H1 (cell line): Measurements from ENCODE around the gene ABHD2. TPM values are rescaled to one million over a fixed set of nuclear protein-coding genes. Genes with fewer than 3 reads are reported as not detected.
A peak's percentile ranks its signal among the peaks of the same experiment; 100 is the strongest.

Source experiments
- CTCF ChIA-PET: fragments of 300-600 bp; sonication (Branson Sonifier 250); formaldehyde crosslinking; loops from one replicate; lab custom pipeline; 2021; ENCODE audit not compliant: partially characterized antibody; lab: Charles Lee
- POLR2A ChIA-PET: fragments of 300-600 bp; sonication (Branson Sonifier 250); formaldehyde crosslinking; loops from one replicate; lab custom pipeline; 2021; ENCODE audit warnings: inconsistent platforms; ENCODE audit not compliant: partially characterized antibody; lab: Charles Lee
- DNase-seq, 2 experiments: peaks; one replicate each; pipeline versions ENCODE4 v3.0.0 to v3.0.0-alpha.2; 2010 to 2022; ENCODE audit warnings: low spot score in 2 of 2, low read depth in 1 of 2, mixed read lengths in 1 of 2
- FAIRE-seq: peaks from 2 replicates; lab custom pipeline; 2011; peaks lifted over from hg19 to GRCh38; lab: Jason Lieb, UNC
- H2AFZ ChIP-seq: 2 replicates; pipeline ENCODE4 v1.8.1; 2012; ENCODE audit warnings: low read length, inconsistent platforms
- H2AK5ac ChIP-seq: 2 replicates; pipeline ENCODE4 v1.6.1; 2013; ENCODE audit warnings: low read depth, low read length
- H2BK120ac ChIP-seq: replicated peaks from 2 replicates; pipeline ENCODE3; 2013; ENCODE audit warnings: low read depth, low read length, inconsistent platforms
- H2BK12ac ChIP-seq: 2 replicates; pipeline ENCODE4 v1.6.1; 2013; ENCODE audit warnings: low read depth, low read length
- H2BK15ac ChIP-seq: 2 replicates; pipeline ENCODE4 v1.6.1; 2013; ENCODE audit warnings: low read length
- H2BK20ac ChIP-seq: 2 replicates; pipeline ENCODE4 v1.6.1; 2013; ENCODE audit warnings: low read length
- H2BK5ac ChIP-seq: 2 replicates; pipeline ENCODE4 v1.6.1; 2013; ENCODE audit warnings: low read depth, low read length
- H3K14ac ChIP-seq: 2 replicates; pipeline ENCODE4 v1.6.1; 2013; ENCODE audit warnings: inconsistent platforms; ENCODE audit not compliant: insufficient read length
- H3K18ac ChIP-seq: 2 replicates; pipeline ENCODE4 v1.6.1; 2013; ENCODE audit warnings: low read length; ENCODE audit errors: extremely low read depth
- H3K23ac ChIP-seq: 2 replicates; pipeline ENCODE4 v1.6.1; 2013; ENCODE audit warnings: inconsistent platforms; ENCODE audit not compliant: insufficient read length
- H3K23me2 ChIP-seq: 2 replicates; pipeline ENCODE4 v1.6.1; 2013; ENCODE audit warnings: low read depth, low read length
- H3K27ac ChIP-seq: 2 replicates; pipeline ENCODE4 v1.6.1; 2011; ENCODE audit warnings: low read depth, low read length, inconsistent platforms
- H3K27me3 ChIP-seq, 4 experiments: replicated peaks in 1 of 4; 1 replicate in 1 of 4; 2 replicates in 3 of 4; pipeline versions ENCODE4 v1.6.1 to v1.8.1; 2011 to 2013; ENCODE audit warnings: low read length in 3 of 4, mild to moderate bottlenecking in 3 of 4, inconsistent platforms in 2 of 4, mixed read lengths in 2 of 4, moderate library complexity in 1 of 4; ENCODE audit not compliant: control insufficient read depth in 3 of 4, insufficient read depth in 3 of 4; ENCODE audit errors: extremely low read depth in 1 of 4
- H3K36me3 ChIP-seq, 4 experiments: 2 replicates each; pipeline versions ENCODE4 v1.6.1 to v1.8.1; 2011 to 2013; ENCODE audit warnings: mild to moderate bottlenecking in 4 of 4, low read length in 3 of 4, moderate library complexity in 2 of 4, control low read depth in 1 of 4, inconsistent platforms in 1 of 4; ENCODE audit not compliant: insufficient read depth in 4 of 4, control insufficient read depth in 2 of 4
- H3K4ac ChIP-seq: replicated peaks from 2 replicates; pipeline ENCODE3; 2013; ENCODE audit warnings: low read length, low read depth, mixed read lengths, inconsistent platforms; ENCODE audit not compliant: insufficient read length
- H3K4me1 ChIP-seq, 4 experiments: replicated peaks in 1 of 4; 1 replicate in 1 of 4; 2 replicates in 3 of 4; pipeline versions ENCODE4 v1.6.1 to v1.8.1; 2011 to 2013; ENCODE audit warnings: low read length in 3 of 4, inconsistent platforms in 2 of 4, mixed read lengths in 1 of 4; ENCODE audit not compliant: insufficient read depth in 4 of 4, control insufficient read depth in 3 of 4
- H3K4me2 ChIP-seq, 2 experiments: 2 replicates each; pipeline versions ENCODE4 v1.6.1 to v1.8.1; 2011 to 2013; ENCODE audit warnings: low read depth in 2 of 2, low read length in 2 of 2, control low read depth in 1 of 2, inconsistent platforms in 1 of 2, mild to moderate bottlenecking in 1 of 2; ENCODE audit not compliant: insufficient read depth in 1 of 2
- H3K4me3 ChIP-seq, 4 experiments: fragments of 200-600, 300-600 bp in 1 of 4; sonication (generic), shearing (Covaris generic), sonication (Bioruptor Twin) in 1 of 4; 2 replicates each; pipeline versions ENCODE4 v1.5.1 to v1.8.1; 2011 to 2016; ENCODE audit warnings: low read length in 4 of 4, low read depth in 3 of 4, control low read depth in 2 of 4, inconsistent platforms in 2 of 4, mild to moderate bottlenecking in 2 of 4, mixed read lengths in 1 of 4, moderate library complexity in 1 of 4; ENCODE audit not compliant: insufficient read depth in 2 of 4; ENCODE audit errors: extremely low read depth in 1 of 4
- H3K56ac ChIP-seq: replicated peaks from 2 replicates; pipeline ENCODE3; 2013; ENCODE audit warnings: low read depth, mild to moderate bottlenecking, mixed read lengths, low read length, inconsistent platforms; ENCODE audit not compliant: insufficient read length
- H3K79me1 ChIP-seq: 2 replicates; pipeline ENCODE4 v1.6.1; 2013; ENCODE audit warnings: low read depth, low read length, control low read depth
- H3K79me2 ChIP-seq, 2 experiments: 2 replicates each; pipeline versions ENCODE4 v1.6.1 to v1.8.1; 2012 to 2013; ENCODE audit warnings: low read length in 2 of 2, mild to moderate bottlenecking in 2 of 2, inconsistent platforms in 1 of 2; ENCODE audit not compliant: insufficient read depth in 2 of 2, control insufficient read depth in 1 of 2
- H3K9ac ChIP-seq, 4 experiments: replicated peaks in 1 of 4; 1 replicate in 1 of 4; 2 replicates in 3 of 4; pipeline versions ENCODE4 v1.6.1 to v1.8.1; 2011 to 2013; ENCODE audit warnings: low read depth in 3 of 4, low read length in 3 of 4, control low read depth in 2 of 4, mild to moderate bottlenecking in 2 of 4, moderate library complexity in 2 of 4, inconsistent platforms in 1 of 4; ENCODE audit errors: extremely low read depth in 1 of 4
- H3K9me3 ChIP-seq, 2 experiments: 2 replicates each; pipeline versions ENCODE4 v1.6.1 to v1.8.1; 2012 to 2013; ENCODE audit warnings: mild to moderate bottlenecking in 2 of 2, moderate library complexity in 2 of 2, control low read depth in 1 of 2, inconsistent platforms in 1 of 2, low read depth in 1 of 2, low read length in 1 of 2, mixed read lengths in 1 of 2; ENCODE audit not compliant: insufficient read depth in 2 of 2
- H4K20me1 ChIP-seq, 2 experiments: replicated peaks in 1 of 2; 2 replicates each; pipeline versions ENCODE3 to v1.8.1; 2011 to 2013; ENCODE audit warnings: inconsistent platforms in 2 of 2, low read length in 2 of 2, mild to moderate bottlenecking in 1 of 2; ENCODE audit not compliant: insufficient read depth in 2 of 2, control insufficient read depth in 1 of 2
- H4K5ac ChIP-seq: 2 replicates; pipeline ENCODE4 v1.6.1; 2013; ENCODE audit warnings: low read length, low read depth, mixed read lengths, inconsistent platforms; ENCODE audit not compliant: insufficient read length
- H4K8ac ChIP-seq: 2 replicates; pipeline ENCODE4 v1.8.0; 2013; ENCODE audit warnings: mild to moderate bottlenecking, moderate library complexity, low read length, inconsistent platforms; ENCODE audit not compliant: insufficient read depth; ENCODE audit errors: extremely low read depth
- H4K91ac ChIP-seq: replicated peaks from 2 replicates; pipeline ENCODE3; 2013; ENCODE audit warnings: low read length, mixed read lengths, inconsistent platforms; ENCODE audit not compliant: insufficient read length
- ASH2L ChIP-seq: fragments of 200-600, 300-600 bp; sonication (generic); IDR thresholded peaks from one replicate; pipeline ENCODE4 v1.7.1; 2017; ENCODE audit warnings: low read length
- CBX8 ChIP-seq: fragments of 300-800, 300-1000 bp; sonication (generic); IDR thresholded peaks from 2 replicates; pipeline ENCODE4 v1.7.1; 2016; ENCODE audit warnings: low read depth, low read length, borderline replicate concordance
- CEBPB ChIP-seq: IDR thresholded peaks from 2 replicates; pipeline ENCODE4 v1.6.1; 2012; ENCODE audit warnings: low read depth, low read length
- CTBP2 ChIP-seq: IDR thresholded peaks from 2 replicates; pipeline ENCODE4 v1.7.0; 2011; ENCODE audit warnings: borderline replicate concordance, mild to moderate bottlenecking, moderate library complexity, mixed read lengths, low read length; ENCODE audit not compliant: insufficient read depth, insufficient read length
- E2F6 ChIP-seq: IDR thresholded peaks from 2 replicates; pipeline ENCODE4 v1.6.1; 2012; ENCODE audit warnings: inconsistent platforms
- EGR1 ChIP-seq: IDR thresholded peaks from 2 replicates; pipeline ENCODE4 v1.6.1; 2011; ENCODE audit warnings: low read depth, low read length, borderline replicate concordance
- NRF1 ChIP-seq: IDR thresholded peaks from 2 replicates; pipeline ENCODE4 v1.6.1; 2011; ENCODE audit warnings: mild to moderate bottlenecking, low read depth, low read length, improper control_type of control experiment
- SAP30 ChIP-seq: fragments of 300-600 bp; sonication (generic); IDR thresholded peaks from 2 replicates; pipeline ENCODE4 v1.7.1; 2012; ENCODE audit warnings: low read length, moderate library complexity, mild to moderate bottlenecking, inconsistent platforms; ENCODE audit not compliant: insufficient read depth, insufficient replicate concordance
- SIX5 ChIP-seq: IDR thresholded peaks from 2 replicates; pipeline ENCODE4 v1.6.1; 2011; ENCODE audit warnings: mild to moderate bottlenecking, low read depth, low read length
- TCF12 ChIP-seq: IDR thresholded peaks from 2 replicates; pipeline ENCODE4 v1.6.1; 2011; ENCODE audit warnings: low read depth, mild to moderate bottlenecking, low read length
- WGBS, 2 experiments: shearing (Covaris generic) in 1 of 2; methylation state at CpG; one replicate each; pipeline versions ENCODE4 v1.1.6 to v1.1.7; 2013 to 2015; ENCODE audit warnings: low lambda C conversion rate in 2 of 2, mixed read lengths in 2 of 2, inconsistent platforms in 1 of 2, low coverage in 1 of 2, missing lambda C conversion rate in 1 of 2; ENCODE audit not compliant: insufficient replicate concordance in 2 of 2, insufficient coverage in 1 of 2, insufficient read length in 1 of 2; ENCODE audit errors: extremely low coverage in 1 of 2, missing lambda C conversion rate in 1 of 2; 5-methylcytosine and 5-hydroxymethylcytosine counted together
- polyA plus RNA-seq, 7 experiments: library from polyadenylated mRNA; depleted of rRNA in 3 of 7; stranded (reverse) in 5 of 7; unstranded in 2 of 7; fragments of >200 nt in 5 of 7; fragments of 200-250 nt in 2 of 7; gene quantifications; 1 replicate in 5 of 7; 2 replicates in 1 of 7; 4 replicates in 1 of 7; pipeline versions ENCODE4 v1.2.1 to v1.2.3, GENCODE V29; 2011 to 2013; ENCODE audit warnings: missing spikeins in 2 of 7, mixed read lengths in 2 of 7
- total RNA-seq: library from RNA; stranded (reverse); fragmentation: NEBNext Ultra II Directional; extraction: Animal tissue kit (Norgen Biotek cat#: 25700); gene quantifications from 2 replicates; pipeline ENCODE4 v1.2.1, GENCODE V29; 2021

Gene ABHD2
- total and polyA plus RNA-seq, 2 of the 8 experiments (the other 6 are each of a cell fraction or from before 2014, with no cell fraction given) = 9.1 to 23.7 TPM

GRCh38 chr15:89171136-89172072 is 83.1 kb downstream of the ABHD2 start:
- H2AK5ac ChIP-seq = no peak overlapping the region
- no peak overlapping the region for H4K8ac ChIP-seq
- 46% methylated on average over 12 of the region's 12 CpGs; no CpG with 5 or more reads in 1 of the 2 experiments for WGBS, 2 experiments
- H2BK5ac ChIP-seq = no peak overlapping the region
- DNase-seq (peak; percentile 44 to 93), FAIRE-seq (peak; percentile 78)
- no peak overlapping the region for H4K91ac ChIP-seq
- H3K9me3 ChIP-seq = no peaks in the 10 kb centered on the region
- H3K23ac ChIP-seq = no peak overlapping the region
- CTCF ChIA-PET = interaction anchor here (0.7 to 10.5 kb wide), 61 partner anchors 9 to 332 kb away, joined by 3 to 198 read pairs (median 5); partner anchors contain the start of genes ABHD2 and HAPLN3
- no peaks in the 10 kb centered on the region for H3K27me3 ChIP-seq
- H2BK15ac ChIP-seq = no peak overlapping the region
- no peak overlapping the region for H3K56ac ChIP-seq
- H2AFZ ChIP-seq = no peak overlapping the region
- peaks cover 0 to 3% (median 0%) of the 10 kb centered on the region in 4 experiments; a peak in 1 of 8 replicates for H3K36me3 ChIP-seq
- H3K9ac ChIP-seq = no peak overlapping the region
- H3K4me3 ChIP-seq = no peak overlapping the region
- POLR2A ChIA-PET = interaction anchor here (0.5 to 1.4 kb wide), 4 partner anchors 12 to 276 kb away, joined by 3 to 6 read pairs (median 4); partner anchors contain the start of gene HAPLN3
- H3K4me2 ChIP-seq = no peak overlapping the region
- no peak overlapping the region for H3K14ac ChIP-seq
- H2BK12ac ChIP-seq = no peak overlapping the region
- peaks cover 0 to 5% (median 1%) of the 10 kb centered on the region in 4 experiments; a peak in 2 of 7 replicates for H3K4me1 ChIP-seq
- no peak overlapping the region for H3K27ac ChIP-seq
- H3K79me2 ChIP-seq = no peaks in the 10 kb centered on the region
- H3K4ac ChIP-seq = no peak overlapping the region
- no peak overlapping the region for H2BK120ac ChIP-seq
- H3K18ac ChIP-seq = no peak overlapping the region
- H3K79me1 ChIP-seq = no peaks in the 10 kb centered on the region
- no peak overlapping the region for H2BK20ac ChIP-seq
- H3K23me2 ChIP-seq = no peaks in the 10 kb centered on the region; the same call in 1 of the 2 replicates
- no peak overlapping the region for H4K5ac ChIP-seq
- no peaks in the 10 kb centered on the region for H4K20me1 ChIP-seq
- TF ChIP-seq E2F6 (no peak), ASH2L (peak; percentile 23), CEBPB (no peak), EGR1 (peak; percentile 34; the same call in 1 of the 2 replicates), CTBP2 (no peak), TCF12 (0 out of 2 replicates have a peak, but pooled peaks have one; percentile 29), NRF1 (no peak), SAP30 (no peak), SIX5 (no peak), CBX8 (no peak)
